Activated B cell treated with CpG ODN at 0.5 μM for 24 hours (primary cell): ENCODE data around the gene MEGF10. TPM values are rescaled to one million over a fixed set of nuclear protein-coding genes. Genes with fewer than 3 reads are reported as not detected.

ENCODE experiments used
- ATAC-seq: fragments of 200-7000 bp; cut with Tn5 transposase; one replicate; pipeline ENCODE4 v1.10.0; 2021; ENCODE audit warnings: low read depth, mild to moderate bottlenecking, moderate library complexity
- CTCF ChIA-PET: fragments of 350-600 bp; sonication (Branson Sonifier 250); formaldehyde crosslinking; loops from one replicate; lab custom pipeline; 2021; ENCODE audit warnings: antibody characterized with exemption; lab: Charles Lee
- POLR2A ChIA-PET: fragments of 350-600 bp; sonication (Branson Sonifier 250); formaldehyde crosslinking; loops from one replicate; lab custom pipeline; 2021; ENCODE audit warnings: antibody characterized with exemption; lab: Charles Lee
- DNase-seq: peaks from one replicate; pipeline ENCODE4 v3.0.0; 2022
- H3K27ac Mint-ChIP-seq: one replicate; pipeline ENCODE4 v1.8.0; 2020; ENCODE audit warnings: mixed read lengths
- H3K27me3 Mint-ChIP-seq: one replicate; pipeline ENCODE4 v1.8.0; 2021; ENCODE audit warnings: mixed read lengths
- H3K36me3 Mint-ChIP-seq: one replicate; pipeline ENCODE4 v1.8.0; 2021; ENCODE audit warnings: low read depth, mixed read lengths
- H3K4me1 Mint-ChIP-seq: one replicate; pipeline ENCODE4 v1.8.0; 2021; ENCODE audit warnings: mixed read lengths
- H3K4me3 Mint-ChIP-seq: one replicate; pipeline ENCODE4 v1.8.0; 2020; ENCODE audit warnings: mild to moderate bottlenecking, mixed read lengths
- H3K9me3 Mint-ChIP-seq: one replicate; pipeline ENCODE4 v1.8.0; 2020; ENCODE audit warnings: mixed read lengths
- intact Hi-C: fragments of 100-400 bp; cut with micrococcal nuclease; formaldehyde crosslinking; loops from one replicate; pipeline ENCODE4 v1.15.1; 2024
- total RNA-seq: library from RNA; stranded (reverse); gene quantifications from 2 replicates; pipeline ENCODE4 v1.2.3, GENCODE V29; 2022
- TF ChIP-seq, protein P1 (sequence below): fragments of 200-600 bp; IDR thresholded peaks from one replicate; pipeline ENCODE4 v1.8.0; 2022; ENCODE audit warnings: antibody characterized with exemption, mild to moderate bottlenecking

MEGF10 gene
- total RNA-seq, 1 donor from 2014 or later, result not detected

DNA sequence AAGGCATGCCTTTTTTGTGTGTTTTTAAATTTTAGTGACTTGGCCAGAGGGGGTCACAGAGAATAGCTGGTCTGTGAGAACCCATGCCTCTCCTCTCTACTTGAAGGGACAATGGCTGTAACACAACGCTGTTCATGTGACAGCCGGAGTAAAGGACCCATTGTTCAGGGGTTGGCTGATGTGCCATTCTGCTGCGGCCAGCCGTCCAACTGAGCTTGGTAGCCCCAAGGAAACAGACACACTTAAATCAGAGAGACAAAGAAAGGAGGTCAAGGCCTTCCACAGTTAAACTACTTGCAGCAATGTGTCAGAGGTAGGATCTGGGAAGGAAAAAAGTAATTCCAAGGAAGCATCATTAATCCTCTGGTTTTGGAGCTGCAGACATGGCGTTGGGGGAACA is 8.1 kb downstream of the MEGF10 start:
- CTCF ChIA-PET, result no interaction called here
- intact Hi-C loops, result no loop called here
- DNase-seq, result no peak
- no peaks in the 10 kb centered on the region for H3K9me3 Mint-ChIP-seq
- H3K4me1 Mint-ChIP-seq, result no peaks in the 10 kb centered on the region
- POLR2A ChIA-PET, result no interaction called here
- ATAC-seq, result no peak
- H3K27ac Mint-ChIP-seq, result no peak overlapping the region
- peaks cover 27% of the 10 kb centered on the region for H3K27me3 Mint-ChIP-seq
- TF ChIP-seq, protein P1, sequence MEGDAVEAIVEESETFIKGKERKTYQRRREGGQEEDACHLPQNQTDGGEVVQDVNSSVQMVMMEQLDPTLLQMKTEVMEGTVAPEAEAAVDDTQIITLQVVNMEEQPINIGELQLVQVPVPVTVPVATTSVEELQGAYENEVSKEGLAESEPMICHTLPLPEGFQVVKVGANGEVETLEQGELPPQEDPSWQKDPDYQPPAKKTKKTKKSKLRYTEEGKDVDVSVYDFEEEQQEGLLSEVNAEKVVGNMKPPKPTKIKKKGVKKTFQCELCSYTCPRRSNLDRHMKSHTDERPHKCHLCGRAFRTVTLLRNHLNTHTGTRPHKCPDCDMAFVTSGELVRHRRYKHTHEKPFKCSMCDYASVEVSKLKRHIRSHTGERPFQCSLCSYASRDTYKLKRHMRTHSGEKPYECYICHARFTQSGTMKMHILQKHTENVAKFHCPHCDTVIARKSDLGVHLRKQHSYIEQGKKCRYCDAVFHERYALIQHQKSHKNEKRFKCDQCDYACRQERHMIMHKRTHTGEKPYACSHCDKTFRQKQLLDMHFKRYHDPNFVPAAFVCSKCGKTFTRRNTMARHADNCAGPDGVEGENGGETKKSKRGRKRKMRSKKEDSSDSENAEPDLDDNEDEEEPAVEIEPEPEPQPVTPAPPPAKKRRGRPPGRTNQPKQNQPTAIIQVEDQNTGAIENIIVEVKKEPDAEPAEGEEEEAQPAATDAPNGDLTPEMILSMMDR, result no peak
- H3K36me3 Mint-ChIP-seq, result no peaks in the 10 kb centered on the region
- H3K4me3 Mint-ChIP-seq, result no peak overlapping the region

DNA sequence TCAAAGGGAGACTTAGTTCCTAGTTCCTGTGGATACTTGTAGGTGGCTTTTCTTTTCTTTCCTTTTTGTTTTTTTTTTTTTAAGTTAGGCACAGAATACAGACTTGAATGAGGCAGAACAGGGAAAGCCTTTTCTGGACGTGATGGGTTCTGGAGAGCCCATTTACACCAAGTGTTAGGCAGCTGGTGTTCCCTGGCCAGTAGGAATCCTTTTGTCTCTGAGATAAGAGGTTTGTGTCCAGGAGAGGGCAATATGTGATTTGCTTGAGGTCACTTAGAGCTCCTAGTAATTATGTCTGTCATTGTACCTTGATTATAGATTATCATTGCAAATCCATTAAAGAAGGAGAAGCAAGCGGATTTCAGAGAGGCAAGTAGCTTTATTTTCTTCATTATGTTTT is 9.1 kb downstream of the MEGF10 start:
- ATAC-seq (no peak), DNase-seq (no peak)
- CTCF ChIA-PET, result no interaction called here
- H3K9me3 Mint-ChIP-seq, result no peaks in the 10 kb centered on the region
- peaks cover 21% of the 10 kb centered on the region for H3K27me3 Mint-ChIP-seq
- POLR2A ChIA-PET, result no interaction called here
- intact Hi-C loops, result no loop called here
- H3K4me3 Mint-ChIP-seq, result no peak overlapping the region
- no peaks in the 10 kb centered on the region for H3K4me1 Mint-ChIP-seq
- H3K36me3 Mint-ChIP-seq, result no peaks in the 10 kb centered on the region
- no peak overlapping the region for H3K27ac Mint-ChIP-seq
- TF ChIP-seq, protein P1, result no peak

DNA sequence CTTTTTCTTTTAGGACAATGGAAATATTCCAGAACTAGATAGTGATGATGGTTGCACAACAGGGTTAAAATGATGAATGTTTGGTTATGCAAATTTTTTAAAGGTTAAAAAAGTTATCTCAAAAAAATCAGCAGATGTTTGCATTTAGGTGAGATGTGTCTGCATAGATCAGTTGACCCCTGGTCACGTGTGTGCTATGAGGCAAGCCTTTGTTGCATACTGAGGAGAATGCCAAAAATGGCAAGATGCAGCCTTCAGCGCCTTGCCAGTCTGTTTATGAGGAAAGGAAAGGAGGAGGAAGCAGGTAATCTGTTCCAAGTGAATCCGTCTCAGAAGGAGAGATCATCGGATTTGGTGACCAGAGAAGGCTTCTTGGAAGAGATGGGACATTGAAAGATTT is 11.9 kb downstream of the MEGF10 start:
- no peaks in the 10 kb centered on the region for H3K4me1 Mint-ChIP-seq
- ATAC-seq, result no peak
- no peaks in the 10 kb centered on the region for H3K36me3 Mint-ChIP-seq
- H3K27ac Mint-ChIP-seq, result no peak overlapping the region
- peaks cover 17% of the 10 kb centered on the region for H3K27me3 Mint-ChIP-seq
- ChIA-PET CTCF (no interaction called here), POLR2A (no interaction called here)
- TF ChIP-seq, protein P1, result no peak
- DNase-seq, result no peak
- no peak overlapping the region for H3K4me3 Mint-ChIP-seq
- H3K9me3 Mint-ChIP-seq, result no peaks in the 10 kb centered on the region
- intact Hi-C loops, result no loop called here

DNA sequence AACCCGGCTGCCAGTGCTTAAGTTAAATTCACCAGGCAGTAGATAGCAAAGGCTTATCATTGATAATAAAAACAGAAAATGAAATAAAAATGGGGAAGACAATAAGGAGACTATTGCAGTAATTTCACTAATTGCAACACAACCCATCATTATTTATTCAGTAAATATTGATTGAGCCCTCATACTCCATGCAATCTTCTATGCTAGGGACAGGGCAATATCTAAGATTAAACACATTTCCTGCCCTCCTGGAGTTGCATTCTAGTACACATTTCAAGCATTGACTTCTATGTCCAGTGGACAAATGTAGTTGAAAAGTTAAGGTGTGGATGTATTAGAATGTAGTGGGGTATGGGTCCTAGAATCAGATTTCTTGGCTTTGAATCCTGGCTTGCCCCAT is 12.8 kb downstream of the MEGF10 start:
- no peak overlapping the region for H3K27ac Mint-ChIP-seq
- DNase-seq, result no peak
- H3K4me3 Mint-ChIP-seq, result no peak overlapping the region
- peaks cover 16% of the 10 kb centered on the region for H3K27me3 Mint-ChIP-seq
- POLR2A ChIA-PET, result no interaction called here
- TF ChIP-seq, protein P1, result no peak
- no peaks in the 10 kb centered on the region for H3K36me3 Mint-ChIP-seq
- no peaks in the 10 kb centered on the region for H3K4me1 Mint-ChIP-seq
- intact Hi-C loops, result no loop called here
- H3K9me3 Mint-ChIP-seq, result no peaks in the 10 kb centered on the region
- CTCF ChIA-PET, result interaction anchor here (2.7 kb wide), 1 partner anchor 11 kb away, joined by 10 read pairs; no protein-coding TSS in a partner anchor
- no peak for ATAC-seq

DNA sequence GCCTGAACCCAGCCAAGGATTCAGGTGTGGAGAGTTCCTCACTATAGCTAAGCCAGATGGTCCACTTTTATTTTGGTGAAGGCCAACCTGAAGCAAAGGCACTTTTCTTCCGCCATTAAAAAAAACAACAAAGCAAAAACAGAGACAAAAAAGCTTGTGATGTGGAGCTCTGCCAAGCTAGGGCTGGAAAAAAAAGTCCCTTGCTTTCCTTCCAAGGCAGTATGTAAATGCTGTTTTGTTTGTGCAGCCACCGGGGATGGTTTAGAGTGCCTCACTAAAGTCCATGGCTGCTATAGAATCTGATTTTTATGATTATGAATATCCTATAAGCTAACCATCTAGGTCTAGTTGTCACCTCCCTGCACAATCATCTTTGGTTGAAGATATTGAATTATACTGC is 14.9 kb downstream of the MEGF10 start:
- ChIA-PET POLR2A (no interaction called here), CTCF (interaction anchor here (2.7 kb wide), 1 partner anchor 9 kb away, joined by 10 read pairs; no protein-coding TSS in a partner anchor)
- no peak overlapping the region for H3K4me3 Mint-ChIP-seq
- peaks cover 19% of the 10 kb centered on the region for H3K27me3 Mint-ChIP-seq
- no peak overlapping the region for H3K27ac Mint-ChIP-seq
- no peak for DNase-seq
- TF ChIP-seq, protein P1, result no peak
- intact Hi-C loops, result no loop called here
- no peak for ATAC-seq
- H3K9me3 Mint-ChIP-seq, result no peaks in the 10 kb centered on the region
- H3K36me3 Mint-ChIP-seq, result no peaks in the 10 kb centered on the region
- no peaks in the 10 kb centered on the region for H3K4me1 Mint-ChIP-seq
